Activated gamma-delta T cell treated with anti-CD3 and anti-CD28 coated beads, Interleukin-2, amount 50 U/mL, for 16 hours (primary cell): Measurements from ENCODE around the gene ZFAND5.

Source experiments
- DNase-seq: peaks from one replicate; pipeline ENCODE4 v3.0.0-alpha.2; 2020; ENCODE audit warnings: low read depth

ZFAND5 gene

GRCh38 chr9:72363236-72363635, 1.8 kb downstream of the ZFAND5 start:
- DNase-seq: no peak

GRCh38 chr9:72362680-72363139, 2.3 kb downstream of the ZFAND5 start:
- peak; percentile 6 for DNase-seq

GRCh38 chr9:72362118-72362531, 2.9 kb downstream of the ZFAND5 start:
- no peak for DNase-seq

GRCh38 chr9:72361217-72361616, 3.8 kb downstream of the ZFAND5 start:
- no peak for DNase-seq

GRCh38 chr9:72360324-72360723, 4.7 kb downstream of the ZFAND5 start:
- no peak for DNase-seq

GRCh38 chr9:72356041-72356582, 8.9 kb downstream of the ZFAND5 start:
- DNase-seq: no peak

GRCh38 chr9:72355153-72355552, 9.9 kb downstream of the ZFAND5 start:
- DNase-seq: no peak

GRCh38 chr9:72354704-72355103, 10.3 kb downstream of the ZFAND5 start:
- no peak for DNase-seq

GRCh38 chr9:72353455-72354116, 11.4 kb downstream of the ZFAND5 start:
- DNase-seq: no peak

GRCh38 chr9:72352911-72353388, 12.1 kb downstream of the ZFAND5 start:
- DNase-seq: no peak

- DNase-seq: no peak
Measured at GRCh38 chr9:72351538-72352453, 13.2 kb downstream of the ZFAND5 start.

GRCh38 chr9:72349911-72350310, 15.1 kb downstream of the ZFAND5 start:
- no peak for DNase-seq

GRCh38 chr9:72349240-72349639, 15.8 kb downstream of the ZFAND5 start:
- DNase-seq: no peak

GRCh38 chr9:72346333-72346732, 18.7 kb downstream of the ZFAND5 start:
- DNase-seq: no peak

- DNase-seq: no peak
Measured at GRCh38 chr9:72338631-72339030, 26.4 kb downstream of the ZFAND5 start.

GRCh38 chr9:72337286-72337685, 27.7 kb downstream of the ZFAND5 start:
- DNase-seq: no peak

- DNase-seq: no peak
Measured at GRCh38 chr9:72334658-72335337, 30.2 kb downstream of the ZFAND5 start.

GRCh38 chr9:72333709-72334108, 31.3 kb downstream of the ZFAND5 start:
- no peak for DNase-seq

- DNase-seq: no peak
Measured at GRCh38 chr9:72333197-72333596, 31.8 kb downstream of the ZFAND5 start.

- DNase-seq: no peak
Measured at GRCh38 chr9:72332351-72332750, 32.7 kb downstream of the ZFAND5 start.

- DNase-seq: no peak
Measured at GRCh38 chr9:72327631-72328030, 37.4 kb downstream of the ZFAND5 start.

- no peak for DNase-seq
Measured at GRCh38 chr9:72326641-72327040, 38.4 kb downstream of the ZFAND5 start.
